H1 (cell line): ENCODE measurements around the gene TBC1D22B. TPM values are rescaled to one million over a fixed set of nuclear protein-coding genes. Genes with fewer than 3 reads are reported as not detected.

ENCODE experiments used
- CTCF ChIA-PET: fragments of 300-600 bp; sonication (Branson Sonifier 250); formaldehyde crosslinking; loops from one replicate; lab custom pipeline; 2021; ENCODE audit not compliant: partially characterized antibody; lab: Charles Lee
- POLR2A ChIA-PET: fragments of 300-600 bp; sonication (Branson Sonifier 250); formaldehyde crosslinking; loops from one replicate; lab custom pipeline; 2021; ENCODE audit warnings: inconsistent platforms; ENCODE audit not compliant: partially characterized antibody; lab: Charles Lee
- DNase-seq, 2 experiments: peaks; one replicate each; pipeline versions ENCODE4 v3.0.0 to v3.0.0-alpha.2; 2010 to 2022; ENCODE audit warnings: low spot score in 2 of 2, low read depth in 1 of 2, mixed read lengths in 1 of 2
- FAIRE-seq: peaks from 2 replicates; lab custom pipeline; 2011; peaks lifted over from hg19 to GRCh38; lab: Jason Lieb, UNC
- H2AFZ ChIP-seq: 2 replicates; pipeline ENCODE4 v1.8.1; 2012; ENCODE audit warnings: low read length, inconsistent platforms
- H2AK5ac ChIP-seq: 2 replicates; pipeline ENCODE4 v1.6.1; 2013; ENCODE audit warnings: low read depth, low read length
- H2BK120ac ChIP-seq: replicated peaks from 2 replicates; pipeline ENCODE3; 2013; ENCODE audit warnings: low read depth, low read length, inconsistent platforms
- H2BK12ac ChIP-seq: 2 replicates; pipeline ENCODE4 v1.6.1; 2013; ENCODE audit warnings: low read depth, low read length
- H2BK15ac ChIP-seq: 2 replicates; pipeline ENCODE4 v1.6.1; 2013; ENCODE audit warnings: low read length
- H2BK20ac ChIP-seq: 2 replicates; pipeline ENCODE4 v1.6.1; 2013; ENCODE audit warnings: low read length
- H2BK5ac ChIP-seq: 2 replicates; pipeline ENCODE4 v1.6.1; 2013; ENCODE audit warnings: low read depth, low read length
- H3K14ac ChIP-seq: 2 replicates; pipeline ENCODE4 v1.6.1; 2013; ENCODE audit warnings: inconsistent platforms; ENCODE audit not compliant: insufficient read length
- H3K18ac ChIP-seq: 2 replicates; pipeline ENCODE4 v1.6.1; 2013; ENCODE audit warnings: low read length; ENCODE audit errors: extremely low read depth
- H3K23ac ChIP-seq: 2 replicates; pipeline ENCODE4 v1.6.1; 2013; ENCODE audit warnings: inconsistent platforms; ENCODE audit not compliant: insufficient read length
- H3K23me2 ChIP-seq: 2 replicates; pipeline ENCODE4 v1.6.1; 2013; ENCODE audit warnings: low read depth, low read length
- H3K27ac ChIP-seq: 2 replicates; pipeline ENCODE4 v1.6.1; 2011; ENCODE audit warnings: low read depth, low read length, inconsistent platforms
- H3K27me3 ChIP-seq, 4 experiments: replicated peaks in 1 of 4; 1 replicate in 1 of 4; 2 replicates in 3 of 4; pipeline versions ENCODE4 v1.6.1 to v1.8.1; 2011 to 2013; ENCODE audit warnings: low read length in 3 of 4, mild to moderate bottlenecking in 3 of 4, inconsistent platforms in 2 of 4, mixed read lengths in 2 of 4, moderate library complexity in 1 of 4; ENCODE audit not compliant: control insufficient read depth in 3 of 4, insufficient read depth in 3 of 4; ENCODE audit errors: extremely low read depth in 1 of 4
- H3K36me3 ChIP-seq, 4 experiments: 2 replicates each; pipeline versions ENCODE4 v1.6.1 to v1.8.1; 2011 to 2013; ENCODE audit warnings: mild to moderate bottlenecking in 4 of 4, low read length in 3 of 4, moderate library complexity in 2 of 4, control low read depth in 1 of 4, inconsistent platforms in 1 of 4; ENCODE audit not compliant: insufficient read depth in 4 of 4, control insufficient read depth in 2 of 4
- H3K4ac ChIP-seq: replicated peaks from 2 replicates; pipeline ENCODE3; 2013; ENCODE audit warnings: low read length, low read depth, mixed read lengths, inconsistent platforms; ENCODE audit not compliant: insufficient read length
- H3K4me1 ChIP-seq, 4 experiments: replicated peaks in 1 of 4; 1 replicate in 1 of 4; 2 replicates in 3 of 4; pipeline versions ENCODE4 v1.6.1 to v1.8.1; 2011 to 2013; ENCODE audit warnings: low read length in 3 of 4, inconsistent platforms in 2 of 4, mixed read lengths in 1 of 4; ENCODE audit not compliant: insufficient read depth in 4 of 4, control insufficient read depth in 3 of 4
- H3K4me2 ChIP-seq, 2 experiments: 2 replicates each; pipeline versions ENCODE4 v1.6.1 to v1.8.1; 2011 to 2013; ENCODE audit warnings: low read depth in 2 of 2, low read length in 2 of 2, control low read depth in 1 of 2, inconsistent platforms in 1 of 2, mild to moderate bottlenecking in 1 of 2; ENCODE audit not compliant: insufficient read depth in 1 of 2
- H3K4me3 ChIP-seq, 4 experiments: fragments of 200-600, 300-600 bp in 1 of 4; sonication (generic), shearing (Covaris generic), sonication (Bioruptor Twin) in 1 of 4; 2 replicates each; pipeline versions ENCODE4 v1.5.1 to v1.8.1; 2011 to 2016; ENCODE audit warnings: low read length in 4 of 4, low read depth in 3 of 4, control low read depth in 2 of 4, inconsistent platforms in 2 of 4, mild to moderate bottlenecking in 2 of 4, mixed read lengths in 1 of 4, moderate library complexity in 1 of 4; ENCODE audit not compliant: insufficient read depth in 2 of 4; ENCODE audit errors: extremely low read depth in 1 of 4
- H3K56ac ChIP-seq: replicated peaks from 2 replicates; pipeline ENCODE3; 2013; ENCODE audit warnings: low read depth, mild to moderate bottlenecking, mixed read lengths, low read length, inconsistent platforms; ENCODE audit not compliant: insufficient read length
- H3K79me1 ChIP-seq: 2 replicates; pipeline ENCODE4 v1.6.1; 2013; ENCODE audit warnings: low read depth, low read length, control low read depth
- H3K79me2 ChIP-seq, 2 experiments: 2 replicates each; pipeline versions ENCODE4 v1.6.1 to v1.8.1; 2012 to 2013; ENCODE audit warnings: low read length in 2 of 2, mild to moderate bottlenecking in 2 of 2, inconsistent platforms in 1 of 2; ENCODE audit not compliant: insufficient read depth in 2 of 2, control insufficient read depth in 1 of 2
- H3K9ac ChIP-seq, 4 experiments: replicated peaks in 1 of 4; 1 replicate in 1 of 4; 2 replicates in 3 of 4; pipeline versions ENCODE4 v1.6.1 to v1.8.1; 2011 to 2013; ENCODE audit warnings: low read depth in 3 of 4, low read length in 3 of 4, control low read depth in 2 of 4, mild to moderate bottlenecking in 2 of 4, moderate library complexity in 2 of 4, inconsistent platforms in 1 of 4; ENCODE audit errors: extremely low read depth in 1 of 4
- H3K9me3 ChIP-seq, 2 experiments: 2 replicates each; pipeline versions ENCODE4 v1.6.1 to v1.8.1; 2012 to 2013; ENCODE audit warnings: mild to moderate bottlenecking in 2 of 2, moderate library complexity in 2 of 2, control low read depth in 1 of 2, inconsistent platforms in 1 of 2, low read depth in 1 of 2, low read length in 1 of 2, mixed read lengths in 1 of 2; ENCODE audit not compliant: insufficient read depth in 2 of 2
- H4K20me1 ChIP-seq, 2 experiments: replicated peaks in 1 of 2; 2 replicates each; pipeline versions ENCODE3 to v1.8.1; 2011 to 2013; ENCODE audit warnings: inconsistent platforms in 2 of 2, low read length in 2 of 2, mild to moderate bottlenecking in 1 of 2; ENCODE audit not compliant: insufficient read depth in 2 of 2, control insufficient read depth in 1 of 2
- H4K5ac ChIP-seq: 2 replicates; pipeline ENCODE4 v1.6.1; 2013; ENCODE audit warnings: low read length, low read depth, mixed read lengths, inconsistent platforms; ENCODE audit not compliant: insufficient read length
- H4K8ac ChIP-seq: 2 replicates; pipeline ENCODE4 v1.8.0; 2013; ENCODE audit warnings: mild to moderate bottlenecking, moderate library complexity, low read length, inconsistent platforms; ENCODE audit not compliant: insufficient read depth; ENCODE audit errors: extremely low read depth
- H4K91ac ChIP-seq: replicated peaks from 2 replicates; pipeline ENCODE3; 2013; ENCODE audit warnings: low read length, mixed read lengths, inconsistent platforms; ENCODE audit not compliant: insufficient read length
- BCL11A ChIP-seq, 2 experiments: IDR thresholded peaks; one replicate each; pipeline ENCODE4 v1.6.1; 2011; ENCODE audit warnings: low read depth in 2 of 2, low read length in 2 of 2, mild to moderate bottlenecking in 2 of 2
- CHD1 ChIP-seq: IDR thresholded peaks from 2 replicates; pipeline ENCODE4 v1.6.1; 2012; ENCODE audit warnings: low read depth, low read length, improper control_type of control experiment
- CHD2 ChIP-seq: IDR thresholded peaks from 2 replicates; pipeline ENCODE4 v1.6.1; 2012; ENCODE audit warnings: low read length, improper control_type of control experiment
- E2F6 ChIP-seq: IDR thresholded peaks from 2 replicates; pipeline ENCODE4 v1.6.1; 2012; ENCODE audit warnings: inconsistent platforms
- EP300 ChIP-seq, 2 experiments: IDR thresholded peaks; 1 replicate in 1 of 2; 2 replicates in 1 of 2; pipeline ENCODE4 v1.6.1; 2011 to 2012; ENCODE audit warnings: low read depth in 2 of 2, low read length in 2 of 2, mild to moderate bottlenecking in 2 of 2, borderline replicate concordance in 1 of 2, inconsistent platforms in 1 of 2, moderate library complexity in 1 of 2
- JUND ChIP-seq: IDR thresholded peaks from 2 replicates; pipeline ENCODE4 v1.6.1; 2011; ENCODE audit warnings: mild to moderate bottlenecking, improper control_type of control experiment, low read length
- RBBP5 ChIP-seq: IDR thresholded peaks from 2 replicates; pipeline ENCODE4 v1.7.1; 2012; ENCODE audit warnings: low read depth, mild to moderate bottlenecking, inconsistent platforms, low read length, moderate library complexity, borderline replicate concordance
- RFX5 ChIP-seq: IDR thresholded peaks from 2 replicates; pipeline ENCODE4 v1.6.1; 2011; ENCODE audit warnings: low read depth, low read length, improper control_type of control experiment, borderline replicate concordance
- SP1 ChIP-seq: IDR thresholded peaks from 2 replicates; pipeline ENCODE4 v1.6.1; 2011; ENCODE audit warnings: low read depth, low read length
- TBP ChIP-seq: IDR thresholded peaks from 2 replicates; pipeline ENCODE4 v1.6.1; 2011; ENCODE audit warnings: low read depth, low read length, improper control_type of control experiment
- YY1 ChIP-seq: IDR thresholded peaks from 2 replicates; pipeline ENCODE4 v1.6.1; 2011; ENCODE audit warnings: low read depth, mild to moderate bottlenecking, low read length
- WGBS, 2 experiments: shearing (Covaris generic) in 1 of 2; methylation state at CpG; one replicate each; pipeline versions ENCODE4 v1.1.6 to v1.1.7; 2013 to 2015; ENCODE audit warnings: low lambda C conversion rate in 2 of 2, mixed read lengths in 2 of 2, inconsistent platforms in 1 of 2, low coverage in 1 of 2, missing lambda C conversion rate in 1 of 2; ENCODE audit not compliant: insufficient replicate concordance in 2 of 2, insufficient coverage in 1 of 2, insufficient read length in 1 of 2; ENCODE audit errors: extremely low coverage in 1 of 2, missing lambda C conversion rate in 1 of 2; 5-methylcytosine and 5-hydroxymethylcytosine counted together
- polyA plus RNA-seq, 7 experiments: library from polyadenylated mRNA; depleted of rRNA in 3 of 7; stranded (reverse) in 5 of 7; unstranded in 2 of 7; fragments of >200 nt in 5 of 7; fragments of 200-250 nt in 2 of 7; gene quantifications; 1 replicate in 5 of 7; 2 replicates in 1 of 7; 4 replicates in 1 of 7; pipeline versions ENCODE4 v1.2.1 to v1.2.3, GENCODE V29; 2011 to 2013; ENCODE audit warnings: missing spikeins in 2 of 7, mixed read lengths in 2 of 7
- total RNA-seq: library from RNA; stranded (reverse); fragmentation: NEBNext Ultra II Directional; extraction: Animal tissue kit (Norgen Biotek cat#: 25700); gene quantifications from 2 replicates; pipeline ENCODE4 v1.2.1, GENCODE V29; 2021

The TBC1D22B gene
- total and polyA plus RNA-seq, 2 of the 8 experiments (the other 6 are each of a cell fraction or from before 2014, with no cell fraction given): 10.1 to 17.4 TPM

- H2BK5ac ChIP-seq: no peak overlapping the region
- no peak overlapping the region for H2BK15ac ChIP-seq
- H4K5ac ChIP-seq: no peak overlapping the region
- H3K4ac ChIP-seq: no peak overlapping the region
- TF ChIP-seq TBP (no peak), EP300 (IDR thresholded peaks at IDR 0.05; ENCODE audit: borderline replicate concordance in 1 of 2, low read depth in 2 of 2, low read length in 2 of 2) (no peak), RFX5 (no peak), CHD1 (no peak), YY1 (no peak), JUND (no peak), SP1 (no peak), RBBP5 (no peak), E2F6 (no peak), BCL11A (IDR thresholded peaks at IDR 0.05; ENCODE audit: low read depth in 2 of 2, low read length in 2 of 2) (no peak), CHD2 (no peak)
- no peaks in the 10 kb centered on the region for H3K4me1 ChIP-seq
- WGBS, 2 experiments: 100% methylated on average over 1 of the region's 1 CpG; no CpG with 5 or more reads in 1 of the 2 experiments
- no peaks in the 10 kb centered on the region for H3K27me3 ChIP-seq
- H3K14ac ChIP-seq: no peak overlapping the region
- no peak for DNase-seq
- no peak overlapping the region for H3K4me3 ChIP-seq
- no peak overlapping the region for H2AFZ ChIP-seq
- H3K9me3 ChIP-seq: no peaks in the 10 kb centered on the region
- no peak overlapping the region for H3K9ac ChIP-seq
- H3K79me1 ChIP-seq: no peaks in the 10 kb centered on the region; the same call in 1 of the 2 replicates
- H2BK120ac ChIP-seq: no peak overlapping the region
- peaks cover 6 to 60% (median 37%) of the 10 kb centered on the region in 4 experiments; a peak in 7 of 8 replicates for H3K36me3 ChIP-seq
- POLR2A ChIA-PET: interaction anchor here (0.8 to 1.4 kb wide), 2 partner anchors 12 to 18 kb away, joined by 3 to 4 read pairs; partner anchors contain the start of gene RNF8
- FAIRE-seq: no peak
- H3K23me2 ChIP-seq: no peaks in the 10 kb centered on the region
- H4K20me1 ChIP-seq: peaks cover 0 to 2% of the 10 kb centered on the region in 2 experiments
- no peak overlapping the region for H4K8ac ChIP-seq
- no peaks in the 10 kb centered on the region for H3K79me2 ChIP-seq
- no peak overlapping the region for H2AK5ac ChIP-seq
- H2BK20ac ChIP-seq: no peak overlapping the region
- no peak overlapping the region for H3K4me2 ChIP-seq
- no peak overlapping the region for H2BK12ac ChIP-seq
- no peak overlapping the region for H4K91ac ChIP-seq
- H3K18ac ChIP-seq: no peak overlapping the region
- no peak overlapping the region for H3K23ac ChIP-seq
- H3K56ac ChIP-seq: no peak overlapping the region
- no peak overlapping the region for H3K27ac ChIP-seq
- CTCF ChIA-PET: interaction anchor here (0.8 to 3.3 kb wide), 6 partner anchors 9 to 205 kb away, joined by 3 to 15 read pairs (median 4); no protein-coding TSS in a partner anchor
Measured at GRCh38 chr6:37372116-37372515, 114.5 kb downstream of the TBC1D22B start.
